Fibroblast of mammary gland (primary cell): ENCODE results near the gene MBP.
A peak's percentile ranks its signal among the peaks of the same experiment; 100 is the strongest.

ENCODE experiments used
- DNase-seq: peaks from one replicate; pipeline ENCODE4 v3.0.0-alpha.2; 2010; ENCODE audit warnings: low read depth
- H3K4me3 ChIP-seq: 2 replicates; pipeline ENCODE4 v1.5.1; 2011; ENCODE audit warnings: low read depth, mild to moderate bottlenecking, low read length, moderate library complexity; ENCODE audit not compliant: control insufficient read depth
- CTCF ChIP-seq: conservative IDR thresholded peaks from 2 replicates; pipeline ENCODE4 v1.5.1; 2011; ENCODE audit warnings: low read depth, low read length, inconsistent platforms; ENCODE audit not compliant: control insufficient read depth, insufficient read depth

MBP gene

DNA sequence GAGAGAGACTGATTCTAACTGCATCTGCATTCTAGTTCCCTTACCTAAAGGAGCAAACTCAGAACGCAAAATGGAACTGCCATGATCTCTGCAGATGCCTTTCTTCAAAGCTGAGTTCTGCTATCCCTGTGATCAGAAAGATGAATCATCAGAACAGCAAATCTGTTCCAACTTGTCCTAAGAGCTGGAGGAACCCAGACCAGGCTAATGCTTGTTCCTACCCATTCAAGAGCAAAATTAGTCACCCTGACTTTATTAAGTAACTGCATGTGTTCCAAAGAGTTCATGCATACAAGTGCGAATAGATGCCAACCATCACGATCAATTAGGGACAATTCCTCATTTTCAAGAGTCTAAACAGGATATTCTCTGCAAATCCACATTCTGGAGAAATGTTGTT lies 46.5 kb downstream of the MBP start:
- H3K4me3 ChIP-seq = no peak overlapping the region
- DNase-seq = peak; percentile 97
- no peak for TF ChIP-seq CTCF

DNA sequence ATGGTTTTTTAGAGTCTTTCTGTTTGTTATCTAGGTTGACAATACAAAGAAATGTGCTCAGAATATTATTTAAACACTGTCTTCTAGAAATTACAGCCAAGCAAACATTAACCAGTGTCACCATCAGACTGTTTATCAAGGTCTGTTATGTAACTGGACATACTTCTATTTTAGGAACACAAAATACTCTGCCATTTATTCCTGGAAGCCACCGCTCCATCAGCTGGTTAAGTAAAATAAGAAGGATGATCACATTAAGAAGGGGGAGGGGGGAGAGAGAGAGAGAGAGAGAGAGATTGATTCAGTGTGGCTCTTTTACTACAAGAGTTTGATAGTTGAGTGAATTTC lies 47.9 kb downstream of the MBP start:
- H3K4me3 ChIP-seq = no peak overlapping the region
- DNase-seq = no peak
- no peak for TF ChIP-seq CTCF

DNA sequence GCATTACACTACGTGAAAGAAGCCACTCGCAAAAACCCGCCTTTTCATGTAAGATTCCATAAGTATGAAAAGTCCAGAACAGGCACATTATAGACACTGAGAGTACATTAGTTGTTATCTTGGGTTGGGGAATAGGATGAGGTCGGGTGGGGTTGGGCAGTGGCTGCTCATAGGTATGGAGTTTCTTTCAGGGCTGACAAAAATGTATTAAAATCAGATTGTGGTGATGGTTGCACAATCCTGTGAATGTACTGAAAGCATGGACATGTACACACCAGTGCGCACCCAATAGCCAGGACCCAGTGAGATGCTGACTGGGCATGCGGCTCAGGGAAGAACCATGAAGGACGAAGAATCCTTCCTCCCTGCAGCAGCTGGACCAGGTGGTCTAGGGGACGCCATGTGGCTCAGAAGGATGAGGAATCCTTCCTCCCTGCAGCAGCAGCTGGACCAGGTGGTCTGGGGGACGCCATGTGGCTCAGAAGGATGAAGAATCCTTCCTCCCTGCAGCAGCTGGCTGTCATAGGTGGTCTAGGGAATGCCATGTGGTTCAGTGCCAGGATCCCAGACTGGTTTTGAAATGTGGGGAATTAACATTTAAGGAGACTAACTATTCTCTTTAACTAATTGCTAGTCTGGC lies 50.1 kb downstream of the MBP start:
- no peak overlapping the region for H3K4me3 ChIP-seq
- no peak for TF ChIP-seq CTCF
- no peak for DNase-seq

DNA sequence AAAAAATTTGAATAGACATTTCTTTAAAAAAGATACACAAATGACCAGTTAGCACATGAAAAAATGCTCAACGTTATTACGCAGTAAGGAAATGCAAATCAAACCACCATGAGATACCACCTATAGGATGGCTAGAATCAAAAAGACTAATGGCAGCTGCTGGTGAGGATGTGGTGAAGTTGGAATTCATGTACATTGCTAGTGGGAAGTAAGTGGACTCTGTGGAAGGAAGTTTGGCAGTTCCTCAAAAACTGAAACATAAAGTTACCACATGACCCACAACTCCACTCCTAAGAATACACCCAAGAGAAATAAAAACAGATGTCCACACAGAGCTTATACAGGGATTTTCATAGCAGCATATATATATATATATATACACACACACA lies 51.2 kb downstream of the MBP start:
- peak; percentile 94 for DNase-seq
- H3K4me3 ChIP-seq = no peak overlapping the region

GRCh38 chr18:77079954-77080682 lies 52.5 kb downstream of the MBP start:
- no peak for DNase-seq
- H3K4me3 ChIP-seq = no peak overlapping the region
- no peak for TF ChIP-seq CTCF

More for the DNA sequence above, 51.2 kb downstream of the MBP start:
- TF ChIP-seq CTCF = no peak

GRCh38 chr18:77079088-77079487 lies 53.5 kb downstream of the MBP start:
- DNase-seq = no peak
- TF ChIP-seq CTCF = no peak
- no peak overlapping the region for H3K4me3 ChIP-seq
